GM18907 (cell line): ENCODE data around the gene LMX1B.

ENCODE experiments used
- ATAC-seq: cut with Tn5 transposase; IDR thresholded peaks from one replicate; pipeline ENCODE4 v1.9.1; 2021; ENCODE audit warnings: mild to moderate bottlenecking, moderate library complexity; ENCODE audit not compliant: unreplicated experiment

The LMX1B gene

GRCh38 chr9:126630458-126631237, 16.9 kb downstream of the LMX1B start:
- ATAC-seq, result no peak

DNA sequence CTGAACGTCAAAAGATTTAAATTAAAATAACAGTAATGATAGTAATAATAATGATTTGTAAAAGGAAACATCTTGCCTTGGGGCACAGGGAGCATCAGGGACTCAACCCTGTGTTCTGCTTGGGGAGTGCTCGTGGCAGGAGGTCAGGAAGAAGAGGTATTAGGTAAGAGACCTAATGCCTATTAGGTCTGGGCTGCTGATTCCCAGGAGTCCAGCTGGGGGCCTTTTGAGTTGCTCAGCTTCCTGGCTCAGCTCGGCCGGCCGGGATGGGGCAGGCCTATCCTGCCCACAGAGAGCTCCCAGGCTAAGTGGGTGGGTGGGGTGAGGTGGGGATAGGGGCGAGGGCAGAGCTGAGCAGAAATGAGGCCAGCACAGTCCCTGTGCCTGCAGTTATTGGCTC, 17.5 kb downstream of the LMX1B start:
- no peak for ATAC-seq

DNA sequence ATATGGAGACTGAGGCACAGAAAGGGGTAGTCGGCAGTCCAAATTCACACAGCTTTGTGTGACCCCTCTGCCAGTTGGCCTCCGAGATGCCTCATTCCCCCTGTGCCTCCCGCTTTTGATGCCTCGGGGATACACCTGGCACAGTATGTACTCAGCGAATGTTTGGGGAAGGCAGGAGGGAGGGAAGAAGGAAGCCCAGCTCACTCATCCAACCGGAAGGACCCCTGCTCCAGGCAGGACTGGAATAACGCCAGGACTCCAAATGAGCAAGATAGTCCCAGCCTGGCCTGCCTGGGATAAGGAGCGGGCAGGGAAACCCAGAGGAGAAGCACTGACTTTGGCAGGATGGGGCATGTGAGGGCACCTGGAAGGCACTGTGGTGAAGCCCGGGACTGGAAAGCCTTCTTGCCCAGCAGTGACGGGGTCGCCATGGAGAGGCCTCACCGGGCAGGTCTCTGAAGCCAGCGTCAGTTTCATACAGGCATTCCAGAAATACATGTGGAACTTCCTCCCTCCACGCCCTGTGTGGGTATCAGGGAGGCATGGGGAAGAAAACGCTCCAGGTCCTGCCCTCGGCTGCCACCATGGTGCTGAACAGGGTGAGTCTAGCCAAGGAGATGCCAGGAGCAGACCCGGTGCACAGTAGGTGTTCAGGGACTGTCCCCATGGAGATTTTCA, 20.3 kb downstream of the LMX1B start:
- no peak for ATAC-seq

GRCh38 chr9:126635061-126635460, 21.3 kb downstream of the LMX1B start:
- no peak for ATAC-seq

- no peak for ATAC-seq
Observed at GRCh38 chr9:126635661-126636439, 22.1 kb downstream of the LMX1B start.

DNA sequence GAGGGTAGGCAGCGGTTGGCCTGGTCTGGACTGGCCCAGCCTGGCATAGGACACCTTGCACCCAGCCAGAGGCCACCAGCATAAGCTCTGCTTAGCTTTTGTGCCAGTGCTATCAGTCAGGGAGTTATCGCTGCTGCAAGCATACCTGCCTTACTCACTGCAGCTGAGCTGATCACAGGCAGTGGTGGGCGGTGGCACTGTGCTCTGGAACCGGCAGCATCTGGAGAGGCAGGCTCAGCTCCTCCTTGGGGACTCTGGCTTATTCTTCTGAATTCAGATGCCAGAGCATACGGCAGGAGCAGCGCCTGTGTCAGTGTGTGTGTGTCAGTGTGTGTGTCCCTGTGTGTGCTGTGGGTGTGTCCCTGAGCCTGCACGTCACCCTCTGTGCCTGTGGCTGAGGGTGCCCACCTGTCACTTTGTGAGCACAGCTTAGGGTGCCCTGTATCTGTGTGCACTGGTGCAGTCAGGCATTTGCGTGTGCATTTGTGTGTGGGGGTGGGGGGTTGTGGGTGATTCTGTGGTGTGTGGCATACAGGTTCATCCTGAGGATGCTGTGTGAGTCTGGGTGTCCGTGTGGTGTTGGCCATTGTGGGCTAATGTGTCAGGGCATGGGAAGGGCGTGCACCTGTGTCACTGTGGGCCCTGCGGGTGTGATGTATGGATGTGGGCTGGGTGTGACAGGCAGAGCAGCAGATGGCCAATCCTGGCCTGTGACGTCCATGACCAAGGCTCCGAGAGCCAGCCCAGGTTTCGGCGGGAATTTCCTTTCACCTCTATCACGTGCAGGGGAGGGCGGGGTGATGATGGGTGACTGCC, 23.5 kb downstream of the LMX1B start:
- ATAC-seq, result no peak

DNA sequence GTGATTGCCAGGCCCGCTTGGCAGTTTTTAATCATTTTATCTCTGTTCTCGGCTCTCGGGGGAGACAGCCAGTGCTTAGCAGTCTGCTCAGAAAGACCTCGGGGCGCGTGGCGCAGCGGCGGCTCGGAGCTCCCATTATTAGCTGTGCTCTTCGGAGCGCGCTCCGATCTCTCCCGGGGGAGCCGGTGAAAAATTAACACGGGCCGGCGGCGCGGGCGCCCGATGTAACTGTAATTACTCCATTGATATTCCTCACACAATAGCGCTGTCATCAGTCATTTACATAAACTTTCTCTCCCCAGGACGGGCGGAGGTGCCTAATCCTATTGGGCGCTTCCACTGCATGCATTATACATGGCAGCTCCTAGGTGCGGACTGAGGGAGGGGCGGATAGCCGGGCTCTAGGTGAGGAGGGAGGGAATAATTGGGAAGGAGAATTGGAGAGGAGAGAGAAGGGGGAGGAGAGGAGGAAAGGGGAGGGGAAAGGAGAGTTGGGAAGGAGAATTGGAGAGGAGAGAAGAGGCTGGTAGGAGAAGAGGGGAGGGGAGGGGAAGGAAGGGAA, 24.9 kb downstream of the LMX1B start:
- no peak for ATAC-seq

DNA sequence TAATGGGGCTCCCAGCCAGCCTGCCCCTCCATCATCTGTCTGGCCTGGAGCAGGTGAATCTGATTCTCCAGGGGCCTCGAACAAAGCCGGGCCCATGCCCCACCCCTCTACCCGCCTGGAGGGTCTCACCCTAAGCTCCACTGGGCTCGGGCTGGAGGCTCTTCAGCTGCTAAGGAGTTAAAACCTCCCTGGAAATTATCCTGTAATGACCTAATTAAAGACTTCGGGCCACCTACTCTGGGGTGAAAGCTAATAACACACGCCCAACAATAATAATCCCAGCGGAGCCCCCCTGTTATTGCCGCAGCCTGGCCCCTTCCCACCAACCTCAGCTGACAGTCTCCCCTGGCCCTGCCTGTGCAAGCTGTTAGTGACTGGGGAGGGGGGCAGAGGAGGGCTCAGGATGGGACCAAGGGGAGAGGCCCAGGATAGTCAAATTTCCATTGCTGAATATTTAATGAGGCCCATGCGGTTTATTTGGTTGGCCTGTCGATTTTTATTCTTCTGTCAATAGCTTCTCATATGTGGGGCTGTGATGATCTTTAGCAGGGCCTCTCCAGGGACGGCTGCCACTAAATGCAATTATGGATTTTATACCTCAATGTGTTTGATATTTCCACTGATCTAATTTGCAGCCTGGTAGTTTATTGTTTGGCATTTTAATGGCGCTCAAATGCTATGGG, 25.7 kb downstream of the LMX1B start:
- no peak for ATAC-seq

GRCh38 chr9:126641118-126641851, 27.6 kb downstream of the LMX1B start:
- ATAC-seq, result no peak

DNA sequence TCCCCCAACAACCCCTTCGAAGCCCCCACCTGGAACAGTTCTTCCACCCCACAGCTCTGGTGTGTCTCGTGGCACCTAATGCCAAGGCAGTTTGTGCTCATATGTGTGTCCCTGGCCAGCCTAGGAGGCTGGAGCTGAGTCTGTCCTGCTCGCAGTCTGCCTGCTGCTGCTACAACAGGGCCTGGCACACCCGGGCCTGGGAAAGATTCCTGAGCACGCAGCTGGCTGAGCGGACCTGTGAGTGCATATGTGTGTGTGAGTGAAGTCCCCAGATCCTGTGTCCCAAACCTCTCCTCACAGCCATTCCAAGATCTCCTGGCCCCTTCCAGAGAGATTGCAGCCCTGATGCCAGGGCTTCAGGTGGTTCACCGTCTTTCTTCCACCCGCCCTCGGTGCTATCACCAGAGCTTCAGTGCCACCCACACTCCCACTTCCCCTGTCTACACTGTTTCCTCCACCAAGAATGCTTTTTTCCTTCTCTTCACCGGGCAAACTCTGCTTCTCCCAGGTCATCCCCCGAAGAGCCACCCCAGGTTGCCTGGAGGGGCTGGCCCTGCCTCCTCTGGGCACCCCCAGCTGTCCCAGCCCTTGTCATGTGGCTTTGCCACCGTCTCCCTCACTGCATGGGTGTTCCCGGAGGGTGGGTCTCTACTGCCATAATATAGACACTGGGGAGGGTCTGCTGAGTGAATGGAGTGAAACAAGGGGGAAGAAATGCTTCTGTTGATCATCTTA, 28.4 kb downstream of the LMX1B start:
- ATAC-seq, result no peak

GRCh38 chr9:126642839-126643238, 29.1 kb downstream of the LMX1B start:
- no peak for ATAC-seq

DNA sequence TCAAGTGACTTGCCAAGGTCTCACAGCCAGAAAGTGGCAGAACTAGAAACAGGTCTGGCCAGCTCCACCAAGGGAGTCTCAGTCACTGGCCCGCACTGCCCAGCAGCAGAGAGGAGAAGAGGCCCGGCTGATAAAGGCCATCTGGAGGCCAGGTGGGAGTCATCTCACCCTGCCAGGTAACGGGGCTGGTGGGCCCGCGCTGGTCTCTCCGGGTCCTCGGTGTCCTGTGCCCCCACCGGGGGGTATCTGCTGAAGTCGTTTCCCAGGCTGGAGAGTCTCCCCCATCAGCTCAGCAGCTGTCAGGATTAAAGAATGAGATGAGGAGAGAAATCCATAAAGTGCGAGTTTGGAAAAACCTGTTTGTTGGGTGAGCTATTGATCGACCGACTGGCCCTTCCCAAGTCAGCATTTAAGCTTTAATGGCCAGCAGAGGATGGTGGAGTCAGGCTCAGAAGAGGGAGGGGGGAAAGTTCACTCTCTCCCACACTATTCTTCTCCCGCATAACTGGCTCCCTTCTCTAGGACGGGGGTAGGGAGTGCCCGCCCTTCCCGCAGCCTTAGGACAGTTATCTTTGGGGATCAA, 30.3 kb downstream of the LMX1B start:
- no peak for ATAC-seq

DNA sequence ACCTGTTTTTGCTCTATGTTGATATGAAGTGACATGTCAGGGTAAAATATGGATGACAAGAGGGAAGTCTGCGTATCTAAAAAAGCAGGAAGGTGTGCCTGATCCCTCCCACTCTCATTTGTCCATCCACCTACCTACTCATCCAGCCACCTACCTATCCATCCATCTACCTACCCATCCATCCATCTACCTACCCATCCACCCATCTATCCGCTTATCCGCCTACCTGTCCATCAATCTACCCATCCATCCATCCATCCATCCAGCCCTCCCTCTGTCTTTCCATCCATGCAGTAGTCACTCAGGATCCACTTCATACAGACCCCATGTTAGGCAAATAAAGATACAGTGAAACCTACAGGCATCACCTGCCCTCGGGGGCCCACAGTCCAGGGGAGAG, 32.4 kb downstream of the LMX1B start:
- ATAC-seq, result no peak

DNA sequence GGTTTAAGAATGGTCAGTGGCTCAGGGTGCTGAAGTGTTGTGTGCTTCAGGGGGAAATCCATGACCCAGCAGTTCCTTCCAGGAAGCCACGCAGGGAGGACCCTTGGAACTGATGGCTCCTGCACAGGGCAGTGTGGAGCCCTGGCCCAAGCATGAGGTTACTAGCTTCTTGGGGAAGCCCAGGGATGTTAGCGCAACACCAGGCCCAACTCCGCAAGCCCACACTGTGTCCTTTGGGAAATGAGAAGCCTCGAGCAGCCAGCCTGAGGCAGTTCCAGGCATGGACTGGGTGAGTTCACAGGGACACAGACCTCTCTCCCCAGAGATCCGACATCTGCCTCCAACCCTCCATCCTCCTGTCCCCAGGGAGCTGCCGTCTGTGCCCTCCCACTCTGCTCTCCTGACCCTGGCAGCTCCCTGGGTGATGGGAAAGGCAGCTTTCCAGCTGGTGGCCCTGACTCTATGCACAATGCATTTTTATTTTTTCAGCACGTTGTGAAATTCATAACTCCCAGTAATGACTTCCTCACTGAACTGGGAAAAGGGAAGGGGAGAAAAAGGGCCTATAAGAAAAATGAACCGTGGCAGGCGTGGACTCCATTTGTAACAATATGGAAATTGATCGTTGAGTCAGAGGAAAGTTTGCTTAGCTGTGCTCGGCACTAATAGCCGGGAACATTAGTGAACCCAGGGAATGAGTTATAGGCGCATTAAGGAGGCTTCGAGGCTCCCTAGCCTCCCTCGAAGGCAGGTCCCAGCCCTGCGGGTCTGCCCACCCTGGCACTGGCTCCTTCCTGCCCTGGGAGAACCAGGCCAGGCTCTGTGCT, 34.1 kb downstream of the LMX1B start:
- no peak for ATAC-seq

DNA sequence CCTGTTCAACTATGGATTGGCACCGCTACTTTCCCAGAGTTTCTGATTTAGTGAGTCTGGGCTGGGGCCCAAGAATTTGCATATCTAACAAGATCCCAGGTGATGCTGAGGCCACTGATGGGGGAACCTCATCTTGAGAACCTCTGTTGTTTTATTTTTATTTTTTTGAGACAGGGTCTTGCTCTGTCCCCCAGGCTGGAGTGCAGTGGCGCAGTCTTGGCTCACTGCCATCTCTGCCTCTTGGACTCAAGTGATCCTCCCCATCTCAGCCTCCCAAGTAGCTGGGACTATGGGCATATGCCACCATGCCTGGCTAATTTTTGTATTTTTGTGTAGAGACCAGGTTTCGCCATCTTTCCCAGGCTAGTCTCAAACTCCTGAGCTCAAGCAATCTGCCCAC, 35.7 kb downstream of the LMX1B start:
- ATAC-seq, result no peak

GRCh38 chr9:126650404-126651341, 36.9 kb downstream of the LMX1B start:
- no peak for ATAC-seq
